GM10248 (cell line): ENCODE measurements around the gene C14orf93.

ENCODE experiments used
- CTCF ChIA-PET: fragments of 300-600 bp; sonication (Branson Sonifier 250); formaldehyde crosslinking; extraction: SDS; loops from one replicate; lab custom pipeline; 2021; ENCODE audit warnings: antibody characterized with exemption; lab: Yijun Ruan, JAX
- POLR2A ChIA-PET: fragments of 350-650 bp; sonication (Branson Sonifier 250); formaldehyde crosslinking; extraction: SDS; loops from one replicate; lab custom pipeline; 2020; ENCODE audit warnings: antibody characterized with exemption; lab: Yijun Ruan, JAX
- DNase-seq: peaks from one replicate; pipeline ENCODE4 v3.0.0; 2012; ENCODE audit errors: extremely low spot score
- TF ChIP-seq, protein P1 (sequence below): IDR thresholded peaks from 2 replicates; pipeline ENCODE4 v1.5.1; 2012; ENCODE audit warnings: mild to moderate bottlenecking, low read depth; ENCODE audit errors: extremely low read depth, missing control alignments, control extremely low read depth

The C14orf93 gene

DNA sequence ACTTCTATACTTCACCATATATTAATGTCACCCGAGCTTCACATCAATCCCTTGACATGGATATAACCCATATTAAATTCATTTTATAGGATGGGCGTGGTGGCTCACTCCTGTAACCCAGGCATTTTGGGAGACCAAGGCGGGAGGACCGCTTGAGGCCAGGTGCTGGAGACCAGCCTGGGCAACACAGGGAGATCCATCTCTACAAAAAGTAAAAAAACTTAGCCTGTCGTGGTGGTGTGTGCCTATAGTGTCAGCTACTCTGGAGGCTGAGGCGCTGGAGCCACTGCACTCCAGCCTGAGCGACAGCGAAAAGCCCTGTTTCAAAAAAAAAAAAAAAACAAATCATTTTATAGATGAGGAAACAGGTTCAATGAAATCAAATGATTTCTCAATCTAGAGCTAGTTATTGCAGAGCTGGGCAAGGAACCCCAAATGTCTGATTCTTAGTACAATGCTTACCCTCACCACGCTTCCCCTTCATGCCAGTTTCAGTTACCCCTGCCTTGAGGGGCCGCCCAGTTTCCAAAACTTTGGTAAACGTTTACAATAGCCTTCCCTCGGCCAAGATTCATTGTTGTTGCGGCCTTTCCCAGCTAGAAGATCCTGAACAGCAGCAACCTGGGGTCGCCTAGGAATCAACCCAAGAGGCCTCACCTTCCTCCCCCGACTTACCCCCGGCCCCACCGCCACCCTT, 24.0 kb upstream of the C14orf93 start:
- ChIA-PET POLR2A (interaction anchor here (0.6 to 2.5 kb wide), 4 partner anchors 11 to 445 kb away, joined by 3 to 11 read pairs (median 4); partner anchors contain the start of genes ACIN1, C14orf119 and DAD1), CTCF (interaction anchor here (0.9 to 2.9 kb wide), 13 partner anchors 10 to 464 kb away, joined by 3 to 14 read pairs (median 4); partner anchors contain the start of genes CDH24 and PRMT5)
- TF ChIP-seq, protein P1, sequence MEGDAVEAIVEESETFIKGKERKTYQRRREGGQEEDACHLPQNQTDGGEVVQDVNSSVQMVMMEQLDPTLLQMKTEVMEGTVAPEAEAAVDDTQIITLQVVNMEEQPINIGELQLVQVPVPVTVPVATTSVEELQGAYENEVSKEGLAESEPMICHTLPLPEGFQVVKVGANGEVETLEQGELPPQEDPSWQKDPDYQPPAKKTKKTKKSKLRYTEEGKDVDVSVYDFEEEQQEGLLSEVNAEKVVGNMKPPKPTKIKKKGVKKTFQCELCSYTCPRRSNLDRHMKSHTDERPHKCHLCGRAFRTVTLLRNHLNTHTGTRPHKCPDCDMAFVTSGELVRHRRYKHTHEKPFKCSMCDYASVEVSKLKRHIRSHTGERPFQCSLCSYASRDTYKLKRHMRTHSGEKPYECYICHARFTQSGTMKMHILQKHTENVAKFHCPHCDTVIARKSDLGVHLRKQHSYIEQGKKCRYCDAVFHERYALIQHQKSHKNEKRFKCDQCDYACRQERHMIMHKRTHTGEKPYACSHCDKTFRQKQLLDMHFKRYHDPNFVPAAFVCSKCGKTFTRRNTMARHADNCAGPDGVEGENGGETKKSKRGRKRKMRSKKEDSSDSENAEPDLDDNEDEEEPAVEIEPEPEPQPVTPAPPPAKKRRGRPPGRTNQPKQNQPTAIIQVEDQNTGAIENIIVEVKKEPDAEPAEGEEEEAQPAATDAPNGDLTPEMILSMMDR: no peak
- DNase-seq: no peak

DNA sequence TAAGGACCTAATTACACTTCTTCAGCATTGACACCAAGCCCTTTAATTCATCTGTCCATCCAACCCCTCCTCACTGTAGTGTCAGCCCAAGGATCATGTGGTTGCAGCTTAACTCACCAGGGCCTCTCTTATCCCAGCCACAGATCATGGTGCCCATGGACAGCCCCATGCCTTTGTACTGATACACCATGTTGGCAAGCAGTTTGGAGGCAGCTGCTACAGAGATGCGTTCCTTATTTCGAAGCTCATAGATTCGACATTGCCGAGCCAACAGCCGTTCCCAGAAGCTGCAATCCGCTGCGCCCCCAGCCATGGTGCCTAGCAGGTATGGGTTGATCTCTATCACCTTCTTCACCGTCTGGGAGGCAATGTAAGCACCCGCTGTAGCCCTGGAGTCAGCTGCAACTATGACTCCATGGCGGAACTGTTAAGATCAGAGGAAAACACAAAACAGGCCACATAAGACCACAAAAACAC, 23.3 kb upstream of the C14orf93 start:
- no peak for DNase-seq
- CTCF ChIA-PET: interaction anchor here (0.9 to 2.9 kb wide), 10 partner anchors 17 to 463 kb away, joined by 3 to 14 read pairs (median 4); partner anchors contain the start of gene CDH24
- TF ChIP-seq, protein P1: no peak
- POLR2A ChIA-PET: interaction anchor here (0.5 to 2.5 kb wide), 3 partner anchors 10 to 1138 kb away, joined by 3 to 11 read pairs (median 4); no protein-coding TSS in a partner anchor

DNA sequence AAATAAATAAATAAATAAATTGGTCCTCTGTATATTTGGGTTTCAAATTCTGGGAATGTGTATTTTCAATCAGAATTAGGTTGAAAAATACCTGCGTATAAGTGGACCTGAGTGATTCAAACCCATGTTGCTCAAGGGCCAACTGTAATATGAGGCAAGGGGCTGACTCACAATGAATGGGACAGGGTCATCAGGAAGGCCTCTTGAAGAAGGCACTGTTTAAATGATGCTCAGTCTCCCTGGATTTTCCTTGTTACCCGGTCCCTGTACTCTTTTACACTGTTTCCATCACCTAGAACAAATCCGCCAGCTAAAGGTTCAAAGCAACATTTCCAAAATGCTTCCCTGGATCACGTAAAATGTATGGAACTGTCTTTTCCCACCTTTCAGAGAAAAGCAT, 21.0 kb upstream of the C14orf93 start:
- DNase-seq: no peak

DNA sequence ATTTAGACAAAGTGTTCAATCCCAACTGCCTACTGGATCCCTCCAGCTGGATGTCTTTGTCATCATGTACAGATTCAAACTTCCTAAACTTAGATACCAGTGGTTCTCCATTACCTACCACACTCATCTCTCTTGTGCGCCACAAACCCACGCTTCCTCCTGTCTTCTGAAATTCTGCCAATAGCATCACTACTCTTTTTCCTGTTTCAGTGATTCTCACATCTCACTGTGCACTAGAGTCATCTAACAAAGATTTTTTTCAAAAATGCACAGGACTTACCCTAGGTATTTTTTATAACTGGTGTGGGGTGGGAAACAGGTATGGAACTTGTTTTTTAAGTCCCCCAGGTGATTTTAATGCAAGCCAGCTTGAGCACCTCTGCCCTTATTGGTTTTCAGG, 18.9 kb upstream of the C14orf93 start:
- ChIA-PET POLR2A (no interaction called here), CTCF (interaction anchor here (0.7 to 4.2 kb wide), 11 partner anchors 14 to 55 kb away, joined by 3 to 14 read pairs (median 5); partner anchors contain the start of gene CDH24)
- DNase-seq: no peak
- TF ChIP-seq, protein P1: no peak

More for the DNA sequence above, 21.0 kb upstream of the C14orf93 start:
- CTCF ChIA-PET: interaction anchor here (0.9 to 4.2 kb wide), 6 partner anchors 9 to 44 kb away, joined by 3 to 14 read pairs (median 4); partner anchors contain the start of gene CDH24
- TF ChIP-seq, protein P1: no peak
- POLR2A ChIA-PET: interaction anchor here (0.7 kb wide), 1 partner anchor 31 kb away, joined by 4 read pairs; no protein-coding TSS in a partner anchor

DNA sequence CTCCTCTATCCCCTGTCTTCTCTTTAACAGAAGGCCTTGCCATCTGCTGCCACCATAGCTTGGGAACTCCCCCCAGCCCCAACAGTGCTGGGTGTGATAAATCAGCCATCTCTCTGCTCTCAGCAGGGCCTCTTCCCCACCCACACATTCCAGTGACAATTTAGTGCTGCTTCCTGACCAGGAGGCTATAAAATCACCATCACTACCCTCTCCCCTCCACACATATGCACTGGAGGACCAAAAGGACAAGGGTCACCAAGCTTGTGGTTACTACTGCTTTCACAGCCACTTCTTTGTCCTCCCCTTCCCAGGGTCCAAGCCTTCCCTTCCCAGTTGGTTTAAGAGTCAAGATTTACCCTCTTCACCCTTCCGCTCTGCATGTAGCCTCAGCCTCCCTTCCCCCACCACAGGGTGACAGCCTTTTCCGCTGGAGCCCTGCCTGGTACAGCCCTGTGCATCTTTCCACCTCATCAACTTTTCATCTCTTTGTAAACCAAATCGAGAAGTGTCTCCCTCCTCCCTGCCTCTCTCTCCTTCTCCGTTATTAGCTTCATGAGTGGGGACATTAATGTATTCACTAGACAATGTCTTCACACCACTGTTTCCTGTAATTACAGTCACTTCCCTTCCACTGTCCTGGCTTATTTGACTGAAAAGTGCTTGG, 15.3 kb upstream of the C14orf93 start:
- POLR2A ChIA-PET: no interaction called here
- TF ChIP-seq, protein P1: no peak
- no peak for DNase-seq
- CTCF ChIA-PET: interaction anchor here (0.9 to 3.6 kb wide), 8 partner anchors 11 to 50 kb away, joined by 3 to 19 read pairs (median 3); partner anchors contain the start of gene CDH24

DNA sequence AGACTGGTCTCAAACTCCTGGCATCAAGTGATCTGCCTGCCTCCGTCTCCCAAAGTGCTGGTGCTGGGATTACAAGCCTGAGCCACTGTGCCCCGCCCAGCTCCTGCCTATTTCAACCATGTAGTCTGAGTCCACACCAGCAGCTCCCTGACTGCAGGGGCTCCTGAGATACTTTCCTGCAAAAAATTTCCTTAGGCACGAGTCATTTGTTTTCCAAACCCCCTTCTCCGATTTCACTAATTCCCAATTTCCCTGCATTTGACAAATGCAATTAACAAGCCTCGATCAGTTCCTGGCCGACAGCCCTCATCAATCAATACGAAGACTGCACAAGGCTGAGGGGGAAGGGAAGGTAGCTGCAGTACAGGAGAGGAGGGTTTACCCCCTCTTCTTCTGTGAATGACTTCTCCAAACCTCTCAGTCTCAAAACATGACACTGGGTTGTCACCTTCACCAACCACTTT, 14.7 kb upstream of the C14orf93 start:
- TF ChIP-seq, protein P1: no peak
- POLR2A ChIA-PET: no interaction called here
- no peak for DNase-seq
- CTCF ChIA-PET: interaction anchor here (1.4 to 3.6 kb wide), 7 partner anchors 10 to 50 kb away, joined by 3 to 19 read pairs (median 9); partner anchors contain the start of gene CDH24
